BE2C (cell line): Measurements from ENCODE around the gene CAP1.
A peak's percentile ranks its signal among the peaks of the same experiment; 100 is the strongest.
"Not testable (repeated sequence)": the region's sequence is repeated elsewhere in the genome, so short reads cannot be mapped to it uniquely, and the experiment has no call there.

Experiments used
- DNase-seq: peaks from one replicate; pipeline ENCODE4 v3.0.0-alpha.2; 2020
- H3K27me3 ChIP-seq: fragments of 250-450 bp; sonication (Bioruptor Pico); 2 replicates; pipeline ENCODE4 v1.5.1; 2020; ENCODE audit warnings: mild to moderate bottlenecking
- H3K36me3 ChIP-seq: fragments of 250-450 bp; sonication (Bioruptor Pico); 2 replicates; pipeline ENCODE4 v1.5.1; 2020; ENCODE audit warnings: mild to moderate bottlenecking
- H3K4me1 ChIP-seq: fragments of 250-450 bp; sonication (Bioruptor Pico); 2 replicates; pipeline ENCODE4 v1.5.1; 2020
- H3K4me3 ChIP-seq: 2 replicates; pipeline ENCODE4 v1.5.1; 2011; ENCODE audit warnings: low read depth, low read length
- H3K9me3 ChIP-seq: fragments of 250-450 bp; sonication (Bioruptor Pico); 2 replicates; pipeline ENCODE4 v1.5.1; 2020
- TF ChIP-seq, protein P1 (sequence below): IDR thresholded peaks from 2 replicates; pipeline ENCODE4 v1.5.1; 2012; ENCODE audit warnings: mild to moderate bottlenecking, low read depth, low read length

The CAP1 gene

DNA sequence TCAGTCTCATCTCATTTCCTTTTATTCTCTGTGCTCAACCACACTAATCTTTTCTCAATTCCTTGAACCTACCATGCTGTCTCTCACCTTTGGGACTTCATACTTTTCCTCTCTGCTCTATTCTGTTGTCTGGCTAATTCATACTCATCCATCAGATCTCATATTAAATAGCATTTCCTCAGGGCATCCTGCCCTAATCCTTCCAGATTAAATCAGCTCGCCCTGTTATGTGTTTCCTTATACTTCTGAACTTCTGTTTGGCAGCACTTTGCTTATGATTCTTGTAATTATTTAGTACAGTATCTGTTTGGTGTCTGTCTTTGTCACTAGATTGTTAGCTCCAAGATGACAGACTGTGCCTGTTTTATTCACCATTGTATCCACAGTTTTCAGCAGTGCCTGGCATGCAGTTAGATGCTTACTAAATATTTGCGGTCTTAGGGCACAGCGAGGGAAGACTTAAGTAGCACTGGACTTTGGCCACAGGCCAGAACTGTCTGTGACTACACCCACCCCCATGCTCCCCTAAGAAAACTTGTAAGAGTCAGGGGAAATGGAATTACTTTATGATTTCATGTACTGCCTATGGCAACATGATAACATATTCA is 9.9 kb upstream of the CAP1 start:
- TF ChIP-seq, protein P1, sequence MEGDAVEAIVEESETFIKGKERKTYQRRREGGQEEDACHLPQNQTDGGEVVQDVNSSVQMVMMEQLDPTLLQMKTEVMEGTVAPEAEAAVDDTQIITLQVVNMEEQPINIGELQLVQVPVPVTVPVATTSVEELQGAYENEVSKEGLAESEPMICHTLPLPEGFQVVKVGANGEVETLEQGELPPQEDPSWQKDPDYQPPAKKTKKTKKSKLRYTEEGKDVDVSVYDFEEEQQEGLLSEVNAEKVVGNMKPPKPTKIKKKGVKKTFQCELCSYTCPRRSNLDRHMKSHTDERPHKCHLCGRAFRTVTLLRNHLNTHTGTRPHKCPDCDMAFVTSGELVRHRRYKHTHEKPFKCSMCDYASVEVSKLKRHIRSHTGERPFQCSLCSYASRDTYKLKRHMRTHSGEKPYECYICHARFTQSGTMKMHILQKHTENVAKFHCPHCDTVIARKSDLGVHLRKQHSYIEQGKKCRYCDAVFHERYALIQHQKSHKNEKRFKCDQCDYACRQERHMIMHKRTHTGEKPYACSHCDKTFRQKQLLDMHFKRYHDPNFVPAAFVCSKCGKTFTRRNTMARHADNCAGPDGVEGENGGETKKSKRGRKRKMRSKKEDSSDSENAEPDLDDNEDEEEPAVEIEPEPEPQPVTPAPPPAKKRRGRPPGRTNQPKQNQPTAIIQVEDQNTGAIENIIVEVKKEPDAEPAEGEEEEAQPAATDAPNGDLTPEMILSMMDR: no peak
- Histone ChIP-seq H3K4me1 (no peaks in the 10 kb centered on the region), H3K9me3 (no peaks in the 10 kb centered on the region), H3K36me3 (no peaks in the 10 kb centered on the region), H3K27me3 (no peaks in the 10 kb centered on the region), H3K4me3 (no peak overlapping the region)
- no peak for DNase-seq

DNA sequence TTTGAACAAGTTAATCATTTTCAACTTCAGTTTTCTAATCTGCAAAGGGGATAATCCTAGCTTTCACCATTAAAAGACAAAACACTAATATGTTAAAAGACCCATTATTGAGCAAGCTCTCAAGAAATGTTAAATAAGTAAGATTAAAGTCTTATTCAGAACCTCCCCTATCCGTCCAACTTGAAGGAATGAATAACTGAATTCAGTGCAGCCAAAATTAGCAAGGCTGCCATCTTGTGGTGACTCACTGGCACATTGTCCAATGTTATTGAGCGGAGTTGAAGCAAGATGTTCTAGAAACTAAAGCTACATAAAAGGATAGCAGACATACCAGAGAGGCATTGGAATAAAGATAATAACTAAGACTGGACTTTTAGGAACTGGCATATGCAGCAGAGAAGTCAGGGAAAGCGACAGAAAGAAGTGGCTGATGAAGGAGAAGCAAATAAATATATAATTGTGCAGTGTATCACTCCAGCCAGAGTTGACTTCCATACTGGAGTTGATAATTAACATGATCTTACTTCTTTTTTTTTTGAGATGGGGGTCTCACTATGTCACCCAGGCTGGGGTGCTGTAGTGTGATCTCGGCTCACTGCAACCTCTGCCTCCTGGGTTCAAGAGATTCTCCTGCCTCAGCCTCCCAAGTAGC is 8.2 kb upstream of the CAP1 start:
- TF ChIP-seq, protein P1: peak; percentile 69
- Histone ChIP-seq H3K4me3 (no peak overlapping the region), H3K27me3 (no peaks in the 10 kb centered on the region), H3K36me3 (no peaks in the 10 kb centered on the region), H3K4me1 (no peaks in the 10 kb centered on the region; the same call in 1 of the 2 replicates), H3K9me3 (no peaks in the 10 kb centered on the region)
- DNase-seq: peak; percentile 41

DNA sequence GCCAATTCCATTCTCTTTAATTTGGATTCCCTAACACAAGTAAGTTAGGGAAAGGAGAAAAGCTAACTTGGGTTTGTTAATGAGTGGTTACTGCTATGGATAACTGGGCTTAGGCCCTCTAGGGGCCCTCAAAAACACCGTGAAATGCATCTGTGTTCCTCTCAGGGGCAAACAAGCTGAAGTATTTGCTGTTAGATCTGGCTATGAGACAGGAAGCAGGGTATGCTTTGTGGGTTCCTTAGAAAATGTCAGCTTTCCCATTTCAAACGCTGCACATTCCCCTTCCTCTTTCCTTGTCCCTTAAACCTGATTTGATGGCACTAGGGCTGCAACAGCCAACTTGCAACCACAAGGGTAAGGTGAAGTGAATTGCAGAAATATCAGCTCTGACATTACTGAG is 5.7 kb upstream of the CAP1 start:
- DNase-seq: no peak
- no peaks in the 10 kb centered on the region for H3K36me3 ChIP-seq
- H3K4me1 ChIP-seq: no peaks in the 10 kb centered on the region; the same call in 1 of the 2 replicates
- H3K4me3 ChIP-seq: no peak overlapping the region
- TF ChIP-seq, protein P1: no peak
- H3K27me3 ChIP-seq: no peaks in the 10 kb centered on the region
- no peaks in the 10 kb centered on the region for H3K9me3 ChIP-seq

DNA sequence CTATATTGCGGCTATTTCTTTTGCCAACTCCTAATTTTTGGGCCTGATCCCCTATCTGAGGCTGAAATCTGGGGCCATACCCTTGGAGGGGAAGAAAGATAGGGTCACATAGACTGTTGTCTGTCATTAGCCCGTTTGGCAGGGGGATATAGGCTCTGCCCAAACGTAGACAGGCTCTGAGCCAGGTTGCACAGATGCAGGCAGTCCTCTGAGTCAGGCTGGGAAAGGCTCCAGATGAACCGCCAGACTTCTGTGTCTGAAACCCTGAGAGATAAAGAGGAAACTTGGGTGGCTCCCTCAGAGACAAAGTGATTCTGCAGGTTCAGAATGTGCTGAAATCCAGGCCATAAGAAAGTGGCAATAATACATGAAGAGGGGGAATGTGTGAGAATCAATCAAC is 4.0 kb upstream of the CAP1 start:
- no peaks in the 10 kb centered on the region for H3K9me3 ChIP-seq
- H3K36me3 ChIP-seq: no peaks in the 10 kb centered on the region
- no peaks in the 10 kb centered on the region for H3K27me3 ChIP-seq
- no peak overlapping the region for H3K4me3 ChIP-seq
- no peaks in the 10 kb centered on the region; the same call in 1 of the 2 replicates for H3K4me1 ChIP-seq
- TF ChIP-seq, protein P1: no peak
- peak; percentile 41 for DNase-seq

DNA sequence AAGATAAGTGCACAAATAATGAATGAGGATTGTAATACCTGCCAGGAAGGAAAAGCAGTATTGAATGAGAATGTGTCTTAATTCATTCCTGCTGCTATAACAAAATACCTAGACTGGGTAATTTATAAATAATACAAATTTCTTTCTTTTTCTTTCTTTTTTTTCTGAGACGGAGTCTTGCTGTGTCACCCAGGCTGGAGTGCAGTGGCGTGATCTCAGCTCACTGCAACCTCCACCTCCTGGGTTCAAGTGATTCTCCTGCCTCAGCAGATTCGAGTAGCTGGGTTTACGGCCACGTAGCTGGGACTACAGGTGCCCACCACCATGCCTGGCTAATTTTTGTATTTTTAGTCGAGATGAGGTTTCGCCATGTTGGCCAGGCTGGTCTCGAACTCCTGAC is 3.3 kb upstream of the CAP1 start:
- not testable (repeated sequence) for H3K27me3 ChIP-seq, H3K9me3 ChIP-seq, DNase-seq, H3K4me3 ChIP-seq, H3K4me1 ChIP-seq, H3K36me3 ChIP-seq

DNA sequence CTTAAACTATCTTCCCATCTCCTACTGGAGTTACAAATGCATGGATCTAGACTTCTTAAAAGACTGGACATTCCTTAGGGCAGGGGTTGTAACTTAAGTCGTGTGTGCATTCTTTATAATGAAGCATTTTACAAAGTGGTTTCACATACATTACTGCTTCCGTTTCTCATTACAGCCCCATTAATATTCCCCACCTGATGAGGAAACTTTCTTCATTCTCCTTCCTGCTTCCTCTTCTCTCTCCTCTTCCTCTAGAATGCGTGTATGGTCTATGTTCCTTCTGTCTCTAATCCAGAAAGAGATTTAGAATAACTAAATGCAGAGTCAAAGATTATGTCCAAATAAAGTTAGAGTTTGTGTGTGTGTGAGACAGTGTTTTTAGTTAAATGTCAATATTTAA is 1.8 kb upstream of the CAP1 start:
- TF ChIP-seq, protein P1: no peak
- no peaks in the 10 kb centered on the region for H3K9me3 ChIP-seq
- no peaks in the 10 kb centered on the region; the same call in 1 of the 2 replicates for H3K4me1 ChIP-seq
- no peak overlapping the region for H3K4me3 ChIP-seq
- no peaks in the 10 kb centered on the region for H3K27me3 ChIP-seq
- no peaks in the 10 kb centered on the region for H3K36me3 ChIP-seq
- no peak for DNase-seq
